ENCODE results near the gene GPX6. TPM values are rescaled to one million over a fixed set of nuclear protein-coding genes. Genes with fewer than 3 reads are reported as not detected.
"Not testable (repeated sequence)": the region's sequence is repeated elsewhere in the genome, so short reads cannot be mapped to it uniquely, and the experiment has no call there.

GPX6 gene
- total RNA-seq, 1 experiment from 2014 or later: not detected

DNA sequence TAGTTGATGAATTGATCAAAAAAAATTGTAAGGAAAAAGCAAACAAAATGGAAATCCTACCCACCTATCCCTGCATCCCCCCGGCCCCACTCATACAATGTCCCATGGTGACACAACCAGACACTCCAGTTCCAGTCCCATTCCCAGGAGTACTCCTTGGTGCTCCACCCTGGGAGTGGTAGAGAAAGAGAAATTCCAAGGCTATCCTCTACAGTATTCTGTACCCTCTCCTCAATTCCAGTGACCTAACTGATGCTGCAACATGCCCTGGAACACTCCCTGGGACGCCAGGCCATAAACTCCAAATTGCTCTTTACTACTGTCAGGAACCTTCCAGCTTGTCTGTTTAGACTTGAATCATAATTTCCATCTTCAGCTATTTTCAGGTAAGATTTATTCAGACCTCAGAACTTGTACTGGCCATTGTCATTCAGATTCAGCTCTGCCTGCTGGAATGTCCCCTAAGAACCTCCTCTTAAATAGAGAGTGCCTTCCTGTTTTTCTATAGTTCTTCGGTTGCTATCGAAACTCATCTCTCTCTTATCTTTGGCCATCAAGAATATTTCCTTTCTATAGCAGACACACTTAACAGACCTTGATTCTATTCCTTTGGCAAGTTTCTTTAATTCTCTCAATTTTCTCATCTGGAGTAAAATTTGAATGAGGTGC is 8.7 kb downstream of the GPX6 start:
- BruUV-seq (replicated peaks): no TSS peak
- intact Hi-C loops (cut with micrococcal nuclease; ENCODE audit: unreplicated experiment): no loop called here
- DNase-seq (ENCODE audit: low read depth, low spot score): no peak
- H3K27me3 ChIP-seq (ENCODE audit: control insufficient read depth, insufficient read depth, low read length): peaks cover 11% of the 10 kb centered on the region
- H3K9me3 ChIP-seq (ENCODE audit: control insufficient read depth, insufficient read depth, low read depth, low read length): no peaks in the 10 kb centered on the region
- H3K4me1 ChIP-seq (ENCODE audit: control insufficient read depth, insufficient read depth, low read length): no peaks in the 10 kb centered on the region
- TF ChIP-seq TCF7L2 (IDR thresholded peaks at IDR 0.05; ENCODE audit: low read depth, low read length): no peak
- TF ChIP-seq SIN3A (IDR thresholded peaks at IDR 0.05; ENCODE audit: borderline replicate concordance, insufficient read depth, low read depth, low read length): no peak
- no peak for TF ChIP-seq POLR2AphosphoS5 (IDR thresholded peaks at IDR 0.05; ENCODE audit: low read depth, low read length)
- no peaks in the 10 kb centered on the region for H3K36me3 ChIP-seq (ENCODE audit: control insufficient read depth, insufficient read depth, low read length)
- no peak for ATAC-seq
- no peak overlapping the region for H3K4me3 ChIP-seq (ENCODE audit: low read depth in 2 of 2, low read length in 2 of 2)
- CTCF ChIA-PET: no interaction called here
- POLR2A ChIA-PET: interaction anchor here (0.6 kb wide), 1 partner anchor 658 kb away, joined by 17 read pairs; no protein-coding TSS in a partner anchor
- H3K27ac ChIP-seq (ENCODE audit: low read length): no peak overlapping the region
- in situ Hi-C loops (cut with HindIII; ENCODE audit: low pct_unique_long_range_greater_than_20kb, low sequenced_read_pairs): no loop called here

DNA sequence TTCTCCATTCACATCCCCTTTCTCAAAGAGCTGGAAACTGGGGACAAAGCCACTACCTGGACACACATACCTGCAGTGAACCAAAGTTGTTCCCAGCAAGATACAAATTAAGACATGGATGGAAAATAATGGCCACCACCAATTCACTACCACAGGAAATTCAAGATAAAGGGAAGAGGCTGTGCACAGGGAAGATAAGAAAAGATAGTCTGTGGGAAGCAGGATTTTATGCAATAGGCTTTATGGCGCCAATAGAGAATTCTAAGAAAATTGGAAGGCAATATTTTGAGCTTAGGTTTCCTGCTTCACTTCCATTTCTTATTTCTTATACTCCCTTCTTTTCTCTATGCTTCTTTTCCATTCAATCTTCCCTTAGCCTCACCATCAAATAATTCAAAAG is 9.9 kb downstream of the GPX6 start:
- Histone ChIP-seq H3K27me3 (ENCODE audit: control insufficient read depth, insufficient read depth, low read length) (peaks cover 11% of the 10 kb centered on the region), H3K36me3 (ENCODE audit: control insufficient read depth, insufficient read depth, low read length) (no peaks in the 10 kb centered on the region), H3K4me3 (ENCODE audit: low read depth in 2 of 2, low read length in 2 of 2) (no peak overlapping the region), H3K9me3 (ENCODE audit: control insufficient read depth, insufficient read depth, low read depth, low read length) (no peaks in the 10 kb centered on the region), H3K4me1 (ENCODE audit: control insufficient read depth, insufficient read depth, low read length) (no peaks in the 10 kb centered on the region), H3K27ac (ENCODE audit: low read length) (no peak overlapping the region)
- TF ChIP-seq CTCF (IDR thresholded peaks at IDR 0.05) (no peak), REST (IDR thresholded peaks at IDR 0.05; ENCODE audit: insufficient read depth in 1 of 2, low read depth in 2 of 2, low read length in 1 of 2) (no peak), SIN3A (IDR thresholded peaks at IDR 0.05; ENCODE audit: borderline replicate concordance, insufficient read depth, low read depth, low read length) (no peak), POLR2AphosphoS5 (IDR thresholded peaks at IDR 0.05; ENCODE audit: low read depth, low read length) (no peak), TCF7L2 (IDR thresholded peaks at IDR 0.05; ENCODE audit: low read depth, low read length) (no peak)
- in situ Hi-C loops (cut with HindIII; ENCODE audit: low pct_unique_long_range_greater_than_20kb, low sequenced_read_pairs): no loop called here
- intact Hi-C loops (cut with micrococcal nuclease; ENCODE audit: unreplicated experiment): no loop called here
- DNase-seq (ENCODE audit: low read depth, low spot score) (no peak), ATAC-seq (no peak)
- CTCF ChIA-PET: no interaction called here
- POLR2A ChIA-PET: no interaction called here
- BruUV-seq (replicated peaks): no TSS peak

DNA sequence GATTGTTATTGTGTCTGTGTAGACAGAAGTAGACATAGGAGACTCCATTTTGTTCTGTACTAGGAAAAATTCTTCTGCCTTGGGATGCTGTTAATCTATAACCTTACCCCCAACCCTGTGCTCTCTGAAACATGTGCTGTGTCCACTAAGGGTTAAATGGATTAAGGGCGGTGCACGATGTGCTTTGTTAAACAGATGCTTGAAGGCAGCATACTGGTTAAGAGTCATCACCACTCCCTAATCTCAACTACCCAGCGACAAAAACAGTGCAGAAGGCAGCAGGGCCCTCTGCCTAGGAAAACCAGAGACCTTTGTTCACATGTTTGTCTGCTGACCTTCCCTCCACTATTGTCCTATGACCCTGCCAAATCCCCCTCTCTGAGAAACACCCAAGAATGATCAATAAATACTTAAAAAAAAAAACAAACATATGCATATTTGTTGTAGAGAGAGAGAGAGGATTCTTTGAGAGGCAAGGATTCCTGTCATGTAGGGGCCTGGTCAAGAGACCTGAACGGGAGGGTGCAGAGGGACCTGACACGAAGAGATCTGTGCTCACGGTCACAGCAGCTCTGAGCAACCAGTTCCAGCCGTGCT is 12.8 kb downstream of the GPX6 start:
- H3K36me3 ChIP-seq (ENCODE audit: control insufficient read depth, insufficient read depth, low read length); in situ Hi-C loops (cut with HindIII; ENCODE audit: low pct_unique_long_range_greater_than_20kb, low sequenced_read_pairs); CTCF ChIA-PET; ATAC-seq; BruUV-seq (replicated peaks); POLR2A ChIA-PET; H3K4me3 ChIP-seq (ENCODE audit: low read depth in 2 of 2, low read length in 2 of 2); H3K27ac ChIP-seq (ENCODE audit: low read length); H3K4me1 ChIP-seq (ENCODE audit: control insufficient read depth, insufficient read depth, low read length); DNase-seq (ENCODE audit: low read depth, low spot score); H3K9me3 ChIP-seq (ENCODE audit: control insufficient read depth, insufficient read depth, low read depth, low read length); intact Hi-C loops (cut with micrococcal nuclease; ENCODE audit: unreplicated experiment): not testable (repeated sequence)
- H3K27me3 ChIP-seq (ENCODE audit: control insufficient read depth, insufficient read depth, low read length): peaks cover 12% of the 10 kb centered on the region

GRCh38 chr6:28502136-28502535 is 13.5 kb downstream of the GPX6 start:
- H3K9me3 ChIP-seq (ENCODE audit: control insufficient read depth, insufficient read depth, low read depth, low read length); H3K27ac ChIP-seq (ENCODE audit: low read length); H3K36me3 ChIP-seq (ENCODE audit: control insufficient read depth, insufficient read depth, low read length); CTCF ChIA-PET; POLR2A ChIA-PET; ATAC-seq; DNase-seq (ENCODE audit: low read depth, low spot score); intact Hi-C loops (cut with micrococcal nuclease; ENCODE audit: unreplicated experiment); in situ Hi-C loops (cut with HindIII; ENCODE audit: low pct_unique_long_range_greater_than_20kb, low sequenced_read_pairs); H3K4me3 ChIP-seq (ENCODE audit: low read depth in 2 of 2, low read length in 2 of 2); BruUV-seq (replicated peaks); H3K4me1 ChIP-seq (ENCODE audit: control insufficient read depth, insufficient read depth, low read length): not testable (repeated sequence)
- peaks cover 11% of the 10 kb centered on the region for H3K27me3 ChIP-seq (ENCODE audit: control insufficient read depth, insufficient read depth, low read length)

Data from Panc1 (cell line).